Measurements from ENCODE around the gene TEK.
A peak's percentile ranks its signal among the peaks of the same experiment; 100 is the strongest.
"Not testable (repeated sequence)": the region's sequence is repeated elsewhere in the genome, so short reads cannot be mapped to it uniquely, and the experiment has no call there.

TEK gene

DNA sequence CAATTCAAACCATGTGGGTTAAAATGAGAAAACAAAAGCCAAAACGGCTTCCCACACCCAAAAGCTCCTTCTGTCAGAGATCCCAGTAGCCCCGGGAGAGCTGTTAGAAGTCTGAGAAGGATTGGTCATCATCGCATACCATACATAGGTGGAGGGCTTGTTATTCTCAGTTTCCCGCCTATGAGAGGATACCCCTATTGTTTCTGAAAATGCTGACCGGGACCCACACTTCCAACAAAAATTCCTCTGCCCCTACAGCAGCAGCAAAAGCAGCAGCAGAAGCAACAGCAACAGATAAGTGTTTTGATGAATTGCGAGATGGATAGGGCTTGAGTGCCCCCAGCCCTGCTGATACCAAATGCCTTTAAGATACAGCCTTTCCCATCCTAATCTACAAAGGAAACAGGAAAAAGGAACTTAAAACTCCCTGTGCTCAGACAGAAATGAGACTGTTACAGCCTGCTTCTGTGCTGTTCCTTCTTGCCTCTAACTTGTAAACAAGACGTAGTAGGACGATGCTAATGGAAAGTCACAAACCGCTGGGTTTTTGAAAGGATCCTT is at the start of gene TEK:
TEK (plus strand) TSS at position 245 of the 561 bp plus-strand sequence. CDS start 366 bp downstream, outside the sequence.
- in situ Hi-C loops (cut with MboI; ENCODE audit: low sequenced_read_pairs), result no loop called here
- no peaks in the 10 kb centered on the region for H3K9me3 ChIP-seq
- H3K4me3 ChIP-seq, result no peak within 1 kb of the TSS
- H3K4me1 ChIP-seq, result no peaks in the 10 kb centered on the region
- H3K27me3 ChIP-seq (ENCODE audit: low read depth), result no peaks in the 10 kb centered on the region
- DNase-seq (ENCODE audit: low spot score in 2 of 2), result no peak
- H3K36me3 ChIP-seq (replicated peaks), result no peaks in the 10 kb centered on the region

GRCh38 chr9:27059412-27059811 is 49.6 kb upstream of the TEK start:
- in situ Hi-C loops (cut with MboI; ENCODE audit: low sequenced_read_pairs), result no loop called here
- DNase-seq (ENCODE audit: low spot score in 2 of 2), result no peak
- H3K27me3 ChIP-seq (ENCODE audit: low read depth), result no peaks in the 10 kb centered on the region
- no peaks in the 10 kb centered on the region for H3K9me3 ChIP-seq
- no peak overlapping the region for H3K4me3 ChIP-seq
- H3K36me3 ChIP-seq (replicated peaks), result no peaks in the 10 kb centered on the region; the same call in 1 of the 2 replicates
- H3K4me1 ChIP-seq, result peaks cover 3% of the 10 kb centered on the region

GRCh38 chr9:27059907-27060306 is 49.1 kb upstream of the TEK start:
- DNase-seq (ENCODE audit: low spot score in 2 of 2), result no peak
- Histone ChIP-seq H3K4me1 (no peaks in the 10 kb centered on the region), H3K4me3 (no peak overlapping the region), H3K36me3 (replicated peaks) (no peaks in the 10 kb centered on the region; the same call in 1 of the 2 replicates), H3K9me3 (no peaks in the 10 kb centered on the region), H3K27me3 (ENCODE audit: low read depth) (no peaks in the 10 kb centered on the region)
- in situ Hi-C loops (cut with MboI; ENCODE audit: low sequenced_read_pairs), result no loop called here

GRCh38 chr9:27065288-27065687 is 43.7 kb upstream of the TEK start:
- H3K36me3 ChIP-seq (replicated peaks), result no peaks in the 10 kb centered on the region
- no peaks in the 10 kb centered on the region for H3K27me3 ChIP-seq (ENCODE audit: low read depth)
- in situ Hi-C loops (cut with MboI; ENCODE audit: low sequenced_read_pairs), result no loop called here
- H3K4me3 ChIP-seq, result no peak overlapping the region
- no peaks in the 10 kb centered on the region for H3K4me1 ChIP-seq
- no peak for DNase-seq (ENCODE audit: low spot score in 2 of 2)
- H3K9me3 ChIP-seq, result no peaks in the 10 kb centered on the region

DNA sequence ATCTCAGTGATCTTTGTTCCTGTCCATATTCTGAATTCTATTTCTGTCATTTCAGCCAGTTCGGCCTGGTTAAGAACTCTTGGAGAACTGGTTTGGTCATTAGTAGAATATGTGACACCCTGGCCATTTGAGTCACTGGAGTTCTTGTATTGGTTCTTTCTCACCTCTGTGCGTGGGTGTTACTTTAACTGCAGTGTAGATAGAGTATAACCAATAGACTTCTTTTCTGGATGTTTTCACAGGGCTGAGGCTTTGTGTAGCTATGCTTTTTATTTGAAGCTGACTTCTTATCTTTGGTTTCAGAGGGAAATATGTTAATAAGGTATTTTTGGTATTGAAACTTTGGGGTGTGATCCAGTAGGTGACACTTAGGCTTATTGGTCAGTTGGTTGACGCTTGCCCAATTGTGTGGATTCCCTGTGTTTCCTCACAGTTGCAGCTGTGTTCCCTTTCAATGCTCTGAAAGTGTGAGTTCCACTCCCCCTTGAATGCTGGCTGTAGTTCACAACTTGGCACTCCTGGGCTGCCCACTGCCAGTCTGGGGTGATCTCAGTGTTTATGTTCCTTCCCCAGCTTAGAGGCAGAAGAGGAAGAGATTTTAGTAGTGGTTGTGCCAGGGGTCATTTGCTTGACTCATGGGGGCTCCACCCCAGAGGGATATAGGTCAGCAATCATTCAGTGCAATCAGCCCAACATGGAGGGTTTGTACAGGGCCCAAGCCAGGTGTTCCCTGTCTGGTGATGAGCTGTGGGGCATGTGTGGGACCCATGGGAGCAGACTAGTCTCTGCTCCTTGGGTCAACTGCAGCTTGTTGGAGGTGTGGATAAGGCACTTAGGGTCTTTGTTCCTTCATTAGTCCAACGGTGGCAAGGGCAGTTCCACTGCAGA is 34.9 kb upstream of the TEK start:
- in situ Hi-C loops (cut with MboI; ENCODE audit: low sequenced_read_pairs), result no loop called here
- no peaks in the 10 kb centered on the region for H3K27me3 ChIP-seq (ENCODE audit: low read depth)
- DNase-seq (ENCODE audit: low spot score in 2 of 2), result no peak
- no peak overlapping the region for H3K4me3 ChIP-seq
- H3K36me3 ChIP-seq (replicated peaks), result no peaks in the 10 kb centered on the region
- H3K9me3 ChIP-seq, result no peaks in the 10 kb centered on the region
- H3K4me1 ChIP-seq, result no peaks in the 10 kb centered on the region

- in situ Hi-C loops (cut with MboI; ENCODE audit: low sequenced_read_pairs), result no loop called here
- Histone ChIP-seq H3K9me3 (no peaks in the 10 kb centered on the region), H3K4me3 (no peak overlapping the region), H3K36me3 (replicated peaks) (no peaks in the 10 kb centered on the region), H3K4me1 (no peaks in the 10 kb centered on the region), H3K27me3 (ENCODE audit: low read depth) (no peaks in the 10 kb centered on the region)
- DNase-seq (ENCODE audit: low spot score in 2 of 2), result no peak
Observed at GRCh38 chr9:27078685-27079084, 30.3 kb upstream of the TEK start.

DNA sequence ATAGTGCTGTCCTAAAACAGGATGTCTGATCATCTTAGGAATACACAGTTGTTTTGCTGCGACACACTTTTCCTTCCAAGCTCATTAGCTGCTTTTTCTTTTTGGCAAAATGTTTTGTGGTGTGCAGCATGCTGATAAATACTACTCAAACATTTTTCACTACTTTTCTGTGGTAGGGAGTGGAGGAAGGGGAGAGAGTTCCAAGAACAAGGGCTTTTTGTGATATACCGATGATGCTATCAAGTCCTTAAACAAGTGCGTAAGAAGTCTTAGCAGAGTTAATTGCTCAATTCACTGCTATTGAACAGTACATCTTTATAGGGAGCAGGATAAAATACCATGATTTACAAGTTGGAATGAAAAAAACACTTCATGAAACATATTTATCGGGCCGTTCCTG is 23.6 kb upstream of the TEK start:
- no peak overlapping the region for H3K4me3 ChIP-seq
- no peaks in the 10 kb centered on the region for H3K36me3 ChIP-seq (replicated peaks)
- peaks cover 6% of the 10 kb centered on the region for H3K4me1 ChIP-seq
- no peaks in the 10 kb centered on the region for H3K9me3 ChIP-seq
- no peak for DNase-seq (ENCODE audit: low spot score in 2 of 2)
- in situ Hi-C loops (cut with MboI; ENCODE audit: low sequenced_read_pairs), result no loop called here
- no peaks in the 10 kb centered on the region for H3K27me3 ChIP-seq (ENCODE audit: low read depth)

DNA sequence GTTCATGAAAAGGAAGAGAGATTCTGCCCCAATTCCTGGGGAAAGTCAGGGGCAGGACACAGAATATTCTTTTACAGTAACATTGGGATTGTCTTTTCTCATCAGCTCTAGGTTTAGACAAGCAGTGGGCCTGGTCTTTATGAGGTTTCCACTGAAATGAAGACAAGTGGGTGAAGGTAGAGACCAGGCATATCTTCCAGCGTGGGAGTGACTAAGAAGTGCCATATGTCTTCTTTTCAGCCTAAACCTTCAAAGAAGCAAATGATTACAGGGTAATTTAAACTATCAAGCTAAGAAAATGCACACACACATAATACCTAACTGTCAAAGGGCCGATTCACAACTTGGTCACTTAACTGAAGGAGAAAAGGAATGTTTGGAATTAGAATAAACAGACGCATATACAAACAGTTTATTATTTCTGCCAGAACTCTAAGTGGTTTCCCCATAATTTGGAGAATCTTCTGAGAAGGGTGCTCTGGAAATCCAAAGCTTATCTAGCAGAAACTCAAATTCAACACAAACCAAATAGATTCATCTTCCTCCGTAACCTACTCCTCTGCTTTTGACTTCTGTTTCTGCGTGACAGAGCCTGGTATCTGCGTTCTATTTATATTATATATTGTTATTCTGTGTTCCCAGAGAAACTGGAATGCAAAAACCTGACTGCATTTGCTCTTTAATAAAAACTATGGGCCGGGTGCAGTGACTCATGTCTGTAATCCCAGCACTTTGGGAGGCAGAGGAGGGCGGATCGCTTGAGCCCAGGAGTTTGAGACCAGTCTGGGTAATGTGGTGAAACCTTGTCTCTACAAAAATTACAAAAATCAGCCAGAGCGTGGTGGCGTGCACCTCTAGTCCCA is 22.0 kb upstream of the TEK start:
- Histone ChIP-seq H3K4me3 (no peak overlapping the region), H3K27me3 (ENCODE audit: low read depth) (no peaks in the 10 kb centered on the region), H3K4me1 (peaks cover 6% of the 10 kb centered on the region), H3K9me3 (no peaks in the 10 kb centered on the region), H3K36me3 (replicated peaks) (no peaks in the 10 kb centered on the region)
- in situ Hi-C loops (cut with MboI; ENCODE audit: low sequenced_read_pairs), result no loop called here
- peak; percentile 10 to 33 for DNase-seq (ENCODE audit: low spot score in 2 of 2)

- Histone ChIP-seq H3K27me3 (ENCODE audit: low read depth) (no peaks in the 10 kb centered on the region), H3K9me3 (no peaks in the 10 kb centered on the region), H3K4me1 (peaks cover 6% of the 10 kb centered on the region), H3K36me3 (replicated peaks) (no peaks in the 10 kb centered on the region), H3K4me3 (no peak overlapping the region)
- DNase-seq (ENCODE audit: low spot score in 2 of 2), result no peak
- in situ Hi-C loops (cut with MboI; ENCODE audit: low sequenced_read_pairs), result no loop called here
Observed at GRCh38 chr9:27088981-27089380, 20.0 kb upstream of the TEK start.

- H3K4me1 ChIP-seq, result peaks cover 6% of the 10 kb centered on the region
- no peak for DNase-seq (ENCODE audit: low spot score in 2 of 2)
- in situ Hi-C loops (cut with MboI; ENCODE audit: low sequenced_read_pairs), result loop anchor here (10.0 kb wide), 1 partner anchor 65 kb away; no protein-coding TSS in a partner anchor
- no peaks in the 10 kb centered on the region for H3K36me3 ChIP-seq (replicated peaks)
- no peaks in the 10 kb centered on the region for H3K9me3 ChIP-seq
- no peak overlapping the region for H3K4me3 ChIP-seq
- no peaks in the 10 kb centered on the region for H3K27me3 ChIP-seq (ENCODE audit: low read depth)
Observed at GRCh38 chr9:27089706-27090105, 19.3 kb upstream of the TEK start.

GRCh38 chr9:27090231-27090630 is 18.8 kb upstream of the TEK start:
- Histone ChIP-seq H3K36me3 (replicated peaks) (no peaks in the 10 kb centered on the region), H3K27me3 (ENCODE audit: low read depth) (no peaks in the 10 kb centered on the region), H3K9me3 (no peaks in the 10 kb centered on the region), H3K4me3 (no peak overlapping the region), H3K4me1 (peaks cover 6% of the 10 kb centered on the region)
- in situ Hi-C loops (cut with MboI; ENCODE audit: low sequenced_read_pairs), result loop anchor here (10.0 kb wide), 1 partner anchor 65 kb away; no protein-coding TSS in a partner anchor
- DNase-seq (ENCODE audit: low spot score in 2 of 2), result no peak

DNA sequence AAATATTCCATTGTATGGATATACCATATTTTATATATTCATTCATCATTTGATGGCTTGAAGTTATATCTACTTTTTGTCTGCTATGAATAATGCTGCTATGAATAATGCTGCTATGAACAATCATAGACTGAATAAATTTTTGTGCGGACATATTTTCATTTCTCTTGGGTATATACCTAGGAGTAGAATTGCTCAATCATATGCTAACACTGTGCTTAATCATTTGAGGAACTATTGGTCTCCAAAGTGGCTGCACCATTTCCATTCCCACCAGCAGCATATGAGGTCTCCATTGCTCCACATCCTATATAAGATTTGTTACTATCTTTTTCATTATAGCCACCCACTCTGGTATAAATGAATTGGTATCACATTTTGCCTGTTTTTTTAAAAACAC is 18.3 kb upstream of the TEK start:
- Histone ChIP-seq H3K36me3 (replicated peaks) (no peaks in the 10 kb centered on the region), H3K27me3 (ENCODE audit: low read depth) (no peaks in the 10 kb centered on the region), H3K9me3 (no peaks in the 10 kb centered on the region), H3K4me1 (peaks cover 6% of the 10 kb centered on the region), H3K4me3 (no peak overlapping the region)
- no peak for DNase-seq (ENCODE audit: low spot score in 2 of 2)
- in situ Hi-C loops (cut with MboI; ENCODE audit: low sequenced_read_pairs), result loop anchor here (10.0 kb wide), 1 partner anchor 64 kb away; no protein-coding TSS in a partner anchor

DNA sequence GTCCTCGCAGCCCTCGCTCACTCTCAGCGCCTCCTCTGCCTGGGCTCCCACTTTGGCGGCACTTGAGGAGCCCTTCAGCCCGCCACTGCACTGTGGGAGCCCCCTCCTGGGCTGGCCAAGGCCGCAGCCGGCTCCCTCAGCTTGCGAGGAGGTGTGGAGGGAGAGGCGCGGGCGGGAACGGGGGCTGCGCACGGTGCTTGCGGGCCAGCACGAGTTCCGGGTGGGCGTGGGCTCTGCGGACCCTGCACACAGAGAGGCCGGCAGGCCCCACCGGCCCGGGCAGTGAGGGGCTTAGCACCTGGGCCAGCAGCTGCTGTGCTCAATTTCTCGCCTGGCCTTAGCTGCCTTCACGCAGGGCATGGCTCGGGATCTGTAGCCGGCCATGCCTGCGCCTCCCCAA is 16.5 kb upstream of the TEK start:
- H3K9me3 ChIP-seq; H3K27me3 ChIP-seq (ENCODE audit: low read depth); H3K36me3 ChIP-seq (replicated peaks); DNase-seq (ENCODE audit: low spot score in 2 of 2); H3K4me1 ChIP-seq; H3K4me3 ChIP-seq: not testable (repeated sequence)
- in situ Hi-C loops (cut with MboI; ENCODE audit: low sequenced_read_pairs), result loop anchor here (10.0 kb wide), 1 partner anchor 62 kb away; no protein-coding TSS in a partner anchor
